NCI-H2196 (cell line): ENCODE measurements around the gene MFSD1.
"Not testable (repeated sequence)": the region's sequence is repeated elsewhere in the genome, so short reads cannot be mapped to it uniquely, and the experiment has no call there.

Experiments
- DNase-seq: peaks from one replicate; lab custom pipeline; 2025; ENCODE audit not compliant: unreplicated experiment; lab: John Stamatoyannopoulos, UW

Gene MFSD1

GRCh38 chr3:158775426-158776410 is 26.1 kb upstream of the MFSD1 start:
- no peak for DNase-seq

- DNase-seq: no peak
Observed at GRCh38 chr3:158776531-158776930, 25.3 kb upstream of the MFSD1 start.

GRCh38 chr3:158777161-158777873 is 24.5 kb upstream of the MFSD1 start:
- DNase-seq: no peak

GRCh38 chr3:158780766-158781165 is 21.1 kb upstream of the MFSD1 start:
- no peak for DNase-seq

- DNase-seq: no peak
Observed at GRCh38 chr3:158781191-158781590, 20.7 kb upstream of the MFSD1 start.

GRCh38 chr3:158781849-158782248 is 20.0 kb upstream of the MFSD1 start:
- DNase-seq: no peak

- DNase-seq: no peak
Observed at GRCh38 chr3:158782283-158782989, 19.4 kb upstream of the MFSD1 start.

GRCh38 chr3:158783051-158783450 is 18.8 kb upstream of the MFSD1 start:
- no peak for DNase-seq

- no peak for DNase-seq
Observed at GRCh38 chr3:158785972-158786371, 15.9 kb upstream of the MFSD1 start.

GRCh38 chr3:158788446-158788845 is 13.4 kb upstream of the MFSD1 start:
- DNase-seq: no peak

GRCh38 chr3:158789592-158789991 is 12.3 kb upstream of the MFSD1 start:
- peak; percentile 69 for DNase-seq

GRCh38 chr3:158790901-158791589 is 10.8 kb upstream of the MFSD1 start:
- DNase-seq: peak; percentile 91

GRCh38 chr3:158791590-158791920 is 10.3 kb upstream of the MFSD1 start:
- DNase-seq: not testable (repeated sequence)

GRCh38 chr3:158792709-158793108 is 9.1 kb upstream of the MFSD1 start:
- no peak for DNase-seq

- no peak for DNase-seq
Observed at GRCh38 chr3:158794206-158794605, 7.6 kb upstream of the MFSD1 start.

GRCh38 chr3:158794936-158795518 is 6.8 kb upstream of the MFSD1 start:
- peak; percentile 44 for DNase-seq

GRCh38 chr3:158801201-158801600 is 653 bp upstream of the MFSD1 start:
- DNase-seq: no peak

GRCh38 chr3:158802409-158803268 is 785 bp downstream of the MFSD1 start:
- DNase-seq: no peak

- no peak for DNase-seq
Observed at GRCh38 chr3:158804441-158804840, 2.6 kb downstream of the MFSD1 start.

GRCh38 chr3:158808697-158809096 is 6.8 kb downstream of the MFSD1 start:
- DNase-seq: no peak
